Erythroblast (primary cell): ENCODE data around the gene AMOTL1.

ENCODE experiments used
- GATA1 ChIP-seq: IDR thresholded peaks from 2 replicates; pipeline ENCODE4 v1.6.1; 2011; ENCODE audit warnings: low read depth, mild to moderate bottlenecking, control low read depth, low read length, moderate library complexity
- POLR2A ChIP-seq: IDR thresholded peaks from 2 replicates; pipeline ENCODE4 v1.6.1; 2011; ENCODE audit warnings: mild to moderate bottlenecking, low read length

- no peak for TF ChIP-seq POLR2A
- TF ChIP-seq GATA1, result no peak
Measured at GRCh38 chr11:94785509-94785908, 17.4 kb downstream of the AMOTL1 start.
